Measurements from ENCODE around the gene CDH23. TPM values are rescaled to one million over a fixed set of nuclear protein-coding genes. Genes with fewer than 3 reads are reported as not detected.

Gene CDH23
- total RNA-seq, 4 donors from 2014 or later: 0.57 to 5.9 (median 1.0) TPM

GRCh38 chr10:71512761-71513539, 116.2 kb downstream of the CDH23 start:
- TF ChIP-seq POLR2A (IDR thresholded peaks at IDR 0.05) (no peak), CTCF (IDR thresholded peaks at IDR 0.05) (no peak)
- Histone ChIP-seq H3K36me3 (no peaks in the 10 kb centered on the region), H3K27ac (no peak overlapping the region), H3K9me3 (no peaks in the 10 kb centered on the region), H3K4me3 (no peak overlapping the region), H3K27me3 (no peaks in the 10 kb centered on the region), H3K4me1 (no peaks in the 10 kb centered on the region)
- no peak for DNase-seq
- 52 to 60% methylated on average over 3 of the region's 5 CpGs for WGBS, 2 donors
- intact Hi-C loops (cut with DNase I): no loop called here

GRCh38 chr10:71513540-71513853, 116.8 kb downstream of the CDH23 start:
- no peak for DNase-seq
- Histone ChIP-seq H3K9me3 (no peaks in the 10 kb centered on the region), H3K27me3 (no peaks in the 10 kb centered on the region), H3K4me1 (no peaks in the 10 kb centered on the region), H3K4me3 (no peak overlapping the region), H3K36me3 (no peaks in the 10 kb centered on the region), H3K27ac (no peak overlapping the region)
- 78 to 86% methylated on average over 2 of the region's 2 CpGs for WGBS, 2 donors
- intact Hi-C loops (cut with DNase I): no loop called here
- TF ChIP-seq POLR2A (IDR thresholded peaks at IDR 0.05): no peak
- TF ChIP-seq CTCF (IDR thresholded peaks at IDR 0.05): no peak

GRCh38 chr10:71513936-71514335, 117.2 kb downstream of the CDH23 start:
- intact Hi-C loops (cut with DNase I): no loop called here
- no peak overlapping the region for H3K4me3 ChIP-seq
- H3K4me1 ChIP-seq: no peaks in the 10 kb centered on the region
- no peak overlapping the region for H3K27ac ChIP-seq
- H3K36me3 ChIP-seq: no peaks in the 10 kb centered on the region
- no peaks in the 10 kb centered on the region for H3K27me3 ChIP-seq
- no peaks in the 10 kb centered on the region for H3K9me3 ChIP-seq
- TF ChIP-seq CTCF (IDR thresholded peaks at IDR 0.05) (no peak), POLR2A (IDR thresholded peaks at IDR 0.05) (no peak)
- DNase-seq: no peak
- 13% methylated on average over 1 of the region's 1 CpG; no CpG with 5 or more reads in 1 of the 2 donors for WGBS, 2 donors

GRCh38 chr10:71515531-71516172, 118.9 kb downstream of the CDH23 start:
- no peak for TF ChIP-seq POLR2A (IDR thresholded peaks at IDR 0.05)
- no peak for TF ChIP-seq CTCF (IDR thresholded peaks at IDR 0.05)
- no peak overlapping the region for H3K27ac ChIP-seq
- no peaks in the 10 kb centered on the region for H3K4me1 ChIP-seq
- no peak overlapping the region for H3K4me3 ChIP-seq
- H3K27me3 ChIP-seq: no peaks in the 10 kb centered on the region
- intact Hi-C loops (cut with DNase I): no loop called here
- DNase-seq: no peak
- no peaks in the 10 kb centered on the region for H3K36me3 ChIP-seq
- H3K9me3 ChIP-seq: no peaks in the 10 kb centered on the region

GRCh38 chr10:71516890-71517289, 120.2 kb downstream of the CDH23 start:
- intact Hi-C loops (cut with DNase I): no loop called here
- H3K27ac ChIP-seq: no peak overlapping the region
- H3K36me3 ChIP-seq: no peaks in the 10 kb centered on the region
- DNase-seq: no peak
- H3K27me3 ChIP-seq: no peaks in the 10 kb centered on the region
- WGBS, 2 donors: 70 to 76% methylated on average over 5 to 7 of the region's 8 CpGs
- no peaks in the 10 kb centered on the region for H3K9me3 ChIP-seq
- H3K4me3 ChIP-seq: no peak overlapping the region
- H3K4me1 ChIP-seq: no peaks in the 10 kb centered on the region
- no peak for TF ChIP-seq CTCF (IDR thresholded peaks at IDR 0.05)
- TF ChIP-seq POLR2A (IDR thresholded peaks at IDR 0.05): no peak
